Measurements from ENCODE around the gene AJAP1. TPM values are rescaled to one million over a fixed set of nuclear protein-coding genes. Genes with fewer than 3 reads are reported as not detected.

AJAP1 gene
- polyA plus RNA-seq, 1 donor from 2014 or later = 7.9 TPM

- Histone ChIP-seq H2AFZ (ENCODE audit: low read depth, low read length) (no peak overlapping the region), H3F3A (ENCODE audit: insufficient read depth, low read length, poor library complexity, severe bottlenecking) (no peaks in the 10 kb centered on the region), H3K4me3 (ENCODE audit: low read length) (no peak overlapping the region), H3K4me2 (ENCODE audit: low read length) (no peak overlapping the region), H3K27ac (ENCODE audit: low read length) (no peak overlapping the region), H4K20me1 (ENCODE audit: insufficient read depth) (no peaks in the 10 kb centered on the region), H3K27me3 (ENCODE audit: insufficient read depth, low read depth, low read length) (no peaks in the 10 kb centered on the region), H3K9me3 (ENCODE audit: low read length) (no peaks in the 10 kb centered on the region), H3K9me2 (ENCODE audit: insufficient read depth, low read length) (no peaks in the 10 kb centered on the region), H3K36me3 (ENCODE audit: insufficient read depth, low read length) (no peaks in the 10 kb centered on the region), H3K9ac (ENCODE audit: low read length) (no peak overlapping the region), H3K79me2 (replicated peaks; ENCODE audit: insufficient read depth, low read length) (no peaks in the 10 kb centered on the region)
- no peak for TF ChIP-seq POLR2AphosphoS5 (IDR thresholded peaks at IDR 0.05)
- TF ChIP-seq MXI1 (conservative IDR thresholded peaks at IDR 0.05; ENCODE audit: poor library complexity, severe bottlenecking) = no peak
Measured at GRCh38 chr1:4767308-4767707, 112.9 kb downstream of the AJAP1 start.

GRCh38 chr1:4768553-4768952, 114.1 kb downstream of the AJAP1 start:
- no peak overlapping the region for H3K4me3 ChIP-seq (ENCODE audit: low read length)
- no peaks in the 10 kb centered on the region for H3K9me2 ChIP-seq (ENCODE audit: insufficient read depth, low read length)
- H3K27ac ChIP-seq (ENCODE audit: low read length) = no peak overlapping the region
- no peak overlapping the region for H2AFZ ChIP-seq (ENCODE audit: low read depth, low read length)
- no peaks in the 10 kb centered on the region for H3K27me3 ChIP-seq (ENCODE audit: insufficient read depth, low read depth, low read length)
- no peaks in the 10 kb centered on the region for H3K9me3 ChIP-seq (ENCODE audit: low read length)
- H3K4me2 ChIP-seq (ENCODE audit: low read length) = no peak overlapping the region
- H3K36me3 ChIP-seq (ENCODE audit: insufficient read depth, low read length) = no peaks in the 10 kb centered on the region
- H4K20me1 ChIP-seq (ENCODE audit: insufficient read depth) = no peaks in the 10 kb centered on the region
- no peak overlapping the region for H3K9ac ChIP-seq (ENCODE audit: low read length)
- H3F3A ChIP-seq (ENCODE audit: insufficient read depth, low read length, poor library complexity, severe bottlenecking) = no peaks in the 10 kb centered on the region
- no peak for TF ChIP-seq MXI1 (conservative IDR thresholded peaks at IDR 0.05; ENCODE audit: poor library complexity, severe bottlenecking)
- TF ChIP-seq SMC3 (conservative IDR thresholded peaks at IDR 0.05; ENCODE audit: poor library complexity) = no peak
- TF ChIP-seq TAF1 (IDR thresholded peaks at IDR 0.05; ENCODE audit: low read depth) = no peak
- no peak for TF ChIP-seq RAD21 (conservative IDR thresholded peaks at IDR 0.05)
- no peak for TF ChIP-seq CTCF (IDR thresholded peaks at IDR 0.05; ENCODE audit: poor library complexity, severe bottlenecking)
- no peak for TF ChIP-seq EP300 (conservative IDR thresholded peaks at IDR 0.05; ENCODE audit: poor library complexity, severe bottlenecking)
- TF ChIP-seq REST (IDR thresholded peaks at IDR 0.05; ENCODE audit: borderline replicate concordance) = no peak
- TF ChIP-seq EZH2 (IDR thresholded peaks at IDR 0.05; ENCODE audit: borderline replicate concordance, insufficient read depth, low read length, poor library complexity, severe bottlenecking) = no peak
- TF ChIP-seq POLR2AphosphoS5 (IDR thresholded peaks at IDR 0.05) = no peak
- no peaks in the 10 kb centered on the region for H3K79me2 ChIP-seq (replicated peaks; ENCODE audit: insufficient read depth, low read length)

All from neural cell (in vitro differentiated cells).